Vagina (tissue), 2 donors: ENCODE results near the gene PLAC9.

Source experiments
- CTCF ChIP-seq, 3 experiments: fragments of 450-650 bp in 2 of 3; fragments of 200-600 bp in 1 of 3; sonication (generic) in 1 of 3; IDR thresholded peaks; one replicate each; pipeline ENCODE4 v1.5.1; 2017 to 2019; ENCODE audit warnings: antibody characterized with exemption in 3 of 3, mild to moderate bottlenecking in 2 of 3, moderate library complexity in 2 of 3
- POLR2A ChIP-seq, 2 donors: fragments of 450-650 bp; IDR thresholded peaks; one replicate each; pipeline ENCODE4 v1.6.1; 2017; ENCODE audit warnings: antibody characterized with exemption in 2 of 2, mild to moderate bottlenecking in 2 of 2, moderate library complexity in 2 of 2
- POLR2AphosphoS5 ChIP-seq, 2 donors: sonication (generic); formaldehyde crosslinking; IDR thresholded peaks; one replicate each; pipeline ENCODE4 v1.9.0; 2017; ENCODE audit warnings: antibody characterized with exemption in 2 of 2, mild to moderate bottlenecking in 2 of 2, low read depth in 1 of 2; ENCODE audit not compliant: insufficient read depth in 1 of 2

DNA sequence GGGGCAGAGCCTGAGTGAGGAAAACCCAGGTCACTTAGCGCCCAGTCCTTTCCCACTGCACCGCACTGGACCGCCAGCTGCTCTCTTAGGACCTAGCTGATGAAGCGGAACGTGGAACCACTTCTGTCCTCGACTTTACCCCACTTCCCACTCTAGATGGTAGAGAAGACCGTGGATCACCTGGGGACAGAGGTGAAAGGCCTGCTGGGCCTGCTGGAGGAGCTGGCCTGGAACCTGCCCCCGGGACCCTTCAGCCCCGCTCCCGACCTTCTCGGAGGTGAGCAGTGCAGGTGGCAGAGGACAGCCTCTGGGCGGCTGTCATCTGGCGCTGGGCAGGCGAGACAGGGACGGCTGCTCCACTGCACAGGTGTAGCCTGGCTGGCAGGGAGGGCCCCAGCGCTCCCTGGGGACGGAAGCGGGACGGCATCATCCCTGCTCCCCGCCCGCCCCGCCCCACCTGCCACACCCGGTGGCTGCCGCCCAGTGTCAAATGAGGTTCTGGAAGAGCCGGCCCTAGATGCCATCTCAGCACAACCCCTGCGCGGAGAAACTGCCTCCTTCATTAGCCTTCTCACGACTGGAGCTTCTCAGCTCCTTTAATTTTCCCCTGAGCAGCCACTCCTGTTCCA, 11.7 kb downstream of the PLAC9 start:
- no peak for TF ChIP-seq CTCF (IDR thresholded peaks at IDR 0.05)
- no peak for TF ChIP-seq POLR2A (IDR thresholded peaks at IDR 0.05)
- peak in 1 of 2 donors; percentile 43 for TF ChIP-seq POLR2AphosphoS5 (IDR thresholded peaks at IDR 0.05; ENCODE audit: insufficient read depth in 1 of 2, low read depth in 1 of 2)
